Endodermal cell (in vitro differentiated cells): Measurements from ENCODE around the gene RBM24. TPM values are rescaled to one million over a fixed set of nuclear protein-coding genes. Genes with fewer than 3 reads are reported as not detected.

Experiments
- DNase-seq: peaks from one replicate; pipeline ENCODE4 v3.0.0-alpha.2; 2017
- H3K27ac ChIP-seq: 2 replicates; pipeline ENCODE4 v1.5.1; 2013; ENCODE audit warnings: mild to moderate bottlenecking, low read depth, low read length, moderate library complexity
- H3K27me3 ChIP-seq: 2 replicates; pipeline ENCODE4 v1.6.1; 2013; ENCODE audit warnings: mild to moderate bottlenecking, low read length, moderate library complexity; ENCODE audit not compliant: insufficient read depth, control insufficient read depth, poor library complexity, severe bottlenecking
- H3K36me3 ChIP-seq: 2 replicates; pipeline ENCODE4 v1.7.0; 2013; ENCODE audit warnings: mild to moderate bottlenecking, low read length, moderate library complexity; ENCODE audit not compliant: control insufficient read depth, insufficient read depth
- H3K4me1 ChIP-seq: one replicate; pipeline ENCODE4 v1.7.0; 2013; ENCODE audit warnings: low read length; ENCODE audit not compliant: control insufficient read depth, insufficient read depth
- H3K4me3 ChIP-seq: 2 replicates; pipeline ENCODE4 v1.5.1; 2013; ENCODE audit warnings: mild to moderate bottlenecking, low read length, moderate library complexity
- H3K9ac ChIP-seq: 2 replicates; pipeline ENCODE4 v1.6.1; 2013; ENCODE audit warnings: mild to moderate bottlenecking, low read length, moderate library complexity; ENCODE audit not compliant: poor library complexity, severe bottlenecking; ENCODE audit errors: extremely low read depth
- H3K9me3 ChIP-seq: 2 replicates; pipeline ENCODE4 v1.6.1; 2013; ENCODE audit warnings: mild to moderate bottlenecking, low read length, moderate library complexity; ENCODE audit not compliant: control insufficient read depth
- H3K27ac Mint-ChIP-seq: 2 replicates; pipeline ENCODE4 v1.8.0; 2020; ENCODE audit warnings: mixed read lengths
- H3K27me3 Mint-ChIP-seq: 2 replicates; pipeline ENCODE4 v1.8.0; 2021; ENCODE audit warnings: mild to moderate bottlenecking, mixed read lengths; ENCODE audit not compliant: insufficient read depth
- H3K36me3 Mint-ChIP-seq: 2 replicates; pipeline ENCODE4 v1.8.0; 2020; ENCODE audit warnings: low read depth, mixed read lengths
- H3K4me1 Mint-ChIP-seq: 2 replicates; pipeline ENCODE4 v1.8.0; 2020; ENCODE audit warnings: mixed read lengths
- H3K4me3 Mint-ChIP-seq: 2 replicates; pipeline ENCODE4 v1.8.0; 2020; ENCODE audit warnings: mild to moderate bottlenecking, moderate library complexity, mixed read lengths
- H3K9me3 Mint-ChIP-seq: 2 replicates; pipeline ENCODE4 v1.8.0; 2020; ENCODE audit warnings: mild to moderate bottlenecking, mixed read lengths
- WGBS, 2 experiments: methylation state at CpG; one replicate each; pipeline versions ENCODE4 v1.1.5 to v1.1.7; 2013; ENCODE audit warnings: missing lambda C conversion rate in 2 of 2, mixed read lengths in 1 of 2; ENCODE audit not compliant: insufficient coverage in 1 of 2, insufficient read length in 1 of 2; 5-methylcytosine and 5-hydroxymethylcytosine counted together
- total RNA-seq, 2 donors: library from RNA; stranded (reverse); fragmentation: NEBNext Ultra II Directional in 1 of 2; extraction: Animal tissue kit (Norgen Biotek cat#: 25700) in 1 of 2; gene quantifications; 2 replicates in 1 of 2; 3 replicates in 1 of 2; pipeline ENCODE4 v1.2.1, GENCODE V29; 2021
- TF ChIP-seq, protein P1 (sequence below): fragments of 200-600 bp; sonication (generic); conservative IDR thresholded peaks from 2 replicates; pipeline ENCODE4 v1.5.0; 2021; ENCODE audit warnings: antibody characterized with exemption, mild to moderate bottlenecking

Gene RBM24
- total RNA-seq, 2 donors from 2014 or later, result 15.2 to 18.9 TPM

DNA sequence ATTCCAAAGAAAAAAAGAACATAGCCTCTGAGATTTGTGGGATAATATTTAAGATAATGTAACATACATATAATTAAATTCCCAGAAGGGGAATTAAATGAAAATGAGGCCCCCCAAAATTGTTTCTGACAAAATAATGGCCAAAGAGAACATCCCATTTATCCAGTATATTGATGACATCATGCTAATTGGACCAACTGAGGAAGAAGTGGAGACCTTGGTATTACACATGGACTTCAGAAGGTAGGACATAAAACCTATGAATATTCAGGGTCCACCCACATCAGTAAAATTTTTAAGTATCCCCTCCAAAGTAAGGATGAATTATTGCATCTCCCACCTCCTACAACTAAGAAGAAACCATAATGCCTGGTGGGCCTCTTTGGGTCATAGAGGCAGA lies 15.6 kb upstream of the RBM24 start:
- H3K27me3 ChIP-seq, result no peaks in the 10 kb centered on the region
- H3K27ac ChIP-seq, result no peak overlapping the region
- H3K4me3 Mint-ChIP-seq, result no peak overlapping the region
- H3K4me3 ChIP-seq, result no peak overlapping the region
- no peaks in the 10 kb centered on the region for H3K36me3 Mint-ChIP-seq
- no peak overlapping the region for H3K27ac Mint-ChIP-seq
- no peaks in the 10 kb centered on the region for H3K27me3 Mint-ChIP-seq
- no peaks in the 10 kb centered on the region for H3K9me3 ChIP-seq
- DNase-seq, result no peak
- TF ChIP-seq, protein P1, sequence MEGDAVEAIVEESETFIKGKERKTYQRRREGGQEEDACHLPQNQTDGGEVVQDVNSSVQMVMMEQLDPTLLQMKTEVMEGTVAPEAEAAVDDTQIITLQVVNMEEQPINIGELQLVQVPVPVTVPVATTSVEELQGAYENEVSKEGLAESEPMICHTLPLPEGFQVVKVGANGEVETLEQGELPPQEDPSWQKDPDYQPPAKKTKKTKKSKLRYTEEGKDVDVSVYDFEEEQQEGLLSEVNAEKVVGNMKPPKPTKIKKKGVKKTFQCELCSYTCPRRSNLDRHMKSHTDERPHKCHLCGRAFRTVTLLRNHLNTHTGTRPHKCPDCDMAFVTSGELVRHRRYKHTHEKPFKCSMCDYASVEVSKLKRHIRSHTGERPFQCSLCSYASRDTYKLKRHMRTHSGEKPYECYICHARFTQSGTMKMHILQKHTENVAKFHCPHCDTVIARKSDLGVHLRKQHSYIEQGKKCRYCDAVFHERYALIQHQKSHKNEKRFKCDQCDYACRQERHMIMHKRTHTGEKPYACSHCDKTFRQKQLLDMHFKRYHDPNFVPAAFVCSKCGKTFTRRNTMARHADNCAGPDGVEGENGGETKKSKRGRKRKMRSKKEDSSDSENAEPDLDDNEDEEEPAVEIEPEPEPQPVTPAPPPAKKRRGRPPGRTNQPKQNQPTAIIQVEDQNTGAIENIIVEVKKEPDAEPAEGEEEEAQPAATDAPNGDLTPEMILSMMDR, result no peak
- peaks cover 2% of the 10 kb centered on the region for H3K4me1 ChIP-seq
- no peak overlapping the region for H3K9ac ChIP-seq
- H3K9me3 Mint-ChIP-seq, result no peaks in the 10 kb centered on the region
- H3K36me3 ChIP-seq, result no peaks in the 10 kb centered on the region
- H3K4me1 Mint-ChIP-seq, result peaks cover 3% of the 10 kb centered on the region

DNA sequence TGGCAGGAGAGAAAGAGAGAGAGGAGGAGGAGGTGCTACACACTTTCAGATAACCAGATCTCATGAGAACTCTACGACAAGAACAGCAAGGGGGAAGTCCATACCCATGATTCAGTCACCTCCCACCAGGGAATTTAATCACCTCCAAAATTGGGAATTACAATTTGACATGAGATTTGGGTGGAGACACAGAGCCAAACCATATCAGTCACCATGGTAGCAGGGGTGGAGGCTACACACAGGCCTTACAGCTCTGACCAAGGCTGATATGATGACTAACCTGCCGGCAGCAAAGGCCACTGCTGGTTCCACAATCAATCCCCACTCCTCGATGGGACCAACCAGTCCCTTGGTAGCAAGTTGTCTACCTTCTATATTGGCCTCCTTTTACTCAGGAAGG lies 13.6 kb upstream of the RBM24 start:
- no peak for DNase-seq
- Histone ChIP-seq H3K36me3 (no peaks in the 10 kb centered on the region), H3K27ac (no peak overlapping the region), H3K9ac (no peak overlapping the region), H3K4me1 (peaks cover 2% of the 10 kb centered on the region), H3K4me3 (no peak overlapping the region), H3K9me3 (no peaks in the 10 kb centered on the region), H3K27me3 (no peaks in the 10 kb centered on the region)
- TF ChIP-seq, protein P1, result no peak
- Mint-ChIP-seq H3K36me3 (no peaks in the 10 kb centered on the region), H3K4me3 (no peak overlapping the region), H3K27me3 (no peaks in the 10 kb centered on the region), H3K9me3 (no peaks in the 10 kb centered on the region), H3K27ac (no peak overlapping the region), H3K4me1 (peaks cover 3% of the 10 kb centered on the region)
- 97 to 100% methylated on average over 3 of the region's 3 CpGs for WGBS, 2 experiments

DNA sequence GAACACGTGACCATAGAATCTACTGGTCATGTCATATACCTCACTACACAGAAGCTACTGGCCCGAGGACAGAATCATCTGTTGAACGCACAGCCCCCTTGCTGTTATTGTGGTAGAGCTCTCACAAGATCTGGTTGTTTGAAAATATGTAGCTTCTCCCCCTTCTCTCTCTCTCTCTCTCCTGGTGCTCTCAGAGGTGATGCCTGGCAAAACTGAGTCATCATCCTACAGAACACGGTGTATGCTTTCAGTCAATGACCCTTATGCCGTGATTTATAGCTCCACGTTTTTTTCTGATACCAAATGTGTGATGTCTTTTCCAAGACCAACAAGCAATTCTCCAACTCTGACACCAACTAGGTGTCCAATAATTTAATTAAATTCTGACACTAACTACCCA lies 13.0 kb upstream of the RBM24 start:
- H3K27me3 Mint-ChIP-seq, result no peaks in the 10 kb centered on the region
- H3K9me3 Mint-ChIP-seq, result no peaks in the 10 kb centered on the region
- H3K9ac ChIP-seq, result no peak overlapping the region
- H3K4me3 ChIP-seq, result no peak overlapping the region
- DNase-seq, result no peak
- H3K4me1 Mint-ChIP-seq, result peaks cover 3% of the 10 kb centered on the region
- H3K36me3 ChIP-seq, result no peaks in the 10 kb centered on the region
- TF ChIP-seq, protein P1, result no peak
- H3K36me3 Mint-ChIP-seq, result no peaks in the 10 kb centered on the region
- H3K27ac Mint-ChIP-seq, result no peak overlapping the region
- H3K9me3 ChIP-seq, result no peaks in the 10 kb centered on the region
- H3K27me3 ChIP-seq, result no peaks in the 10 kb centered on the region
- peaks cover 2% of the 10 kb centered on the region for H3K4me1 ChIP-seq
- H3K27ac ChIP-seq, result no peak overlapping the region
- WGBS, 2 experiments, result 91 to 92% methylated on average over 4 to 6 of the region's 6 CpGs
- no peak overlapping the region for H3K4me3 Mint-ChIP-seq
